Endothelial cell of umbilical vein (primary cell): Measurements from ENCODE around the gene ZNF341. TPM values are rescaled to one million over a fixed set of nuclear protein-coding genes. Genes with fewer than 3 reads are reported as not detected.

Experiments
- BruUV-seq: library from RNA; stranded (reverse); fragments of 400-500 nt; replicated peaks from 2 replicates; lab custom pipeline; 2021; lab: Mats Ljungman, UMichigan
- CTCF ChIA-PET: fragments of 300-600, 350-600 bp; sonication (Branson Sonifier 250); formaldehyde crosslinking; loops from one replicate; lab custom pipeline; 2021; ENCODE audit warnings: antibody characterized with exemption, inconsistent platforms; lab: Charles Lee
- POLR2A ChIA-PET: fragments of 300-600, 350-600 bp; sonication (Branson Sonifier 250); formaldehyde crosslinking; loops from one replicate; lab custom pipeline; 2021; ENCODE audit warnings: antibody characterized with exemption, inconsistent platforms; lab: Charles Lee
- DNase-seq: peaks from one replicate; pipeline ENCODE4 v3.0.0-alpha.2; 2011; ENCODE audit warnings: low read depth, low spot score
- FAIRE-seq: peaks from 2 replicates; lab custom pipeline; 2011; peaks lifted over from hg19 to GRCh38; lab: Jason Lieb, UNC
- H2AFZ ChIP-seq: 2 replicates; pipeline ENCODE4 v1.6.0; 2012; ENCODE audit warnings: low read depth, low read length, control low read depth, inconsistent platforms
- H3K27ac ChIP-seq: 2 replicates; pipeline ENCODE4 v1.5.1; 2011; ENCODE audit warnings: low read depth, mild to moderate bottlenecking, control low read depth, low read length, moderate library complexity; ENCODE audit not compliant: insufficient read depth
- H3K27me3 ChIP-seq, 2 experiments: 2 replicates each; pipeline versions ENCODE4 v1.6.0 to v1.6.1; 2011; ENCODE audit warnings: low read length in 2 of 2, mixed read lengths in 1 of 2; ENCODE audit not compliant: control insufficient read depth in 2 of 2, insufficient read depth in 2 of 2
- H3K36me3 ChIP-seq, 2 experiments: 2 replicates in 1 of 2; 3 replicates in 1 of 2; pipeline ENCODE4 v1.5.1; 2011; ENCODE audit warnings: low read length in 2 of 2, mild to moderate bottlenecking in 1 of 2, moderate library complexity in 1 of 2; ENCODE audit not compliant: control insufficient read depth in 2 of 2, insufficient read depth in 2 of 2; ENCODE audit errors: extremely low read depth in 1 of 2
- H3K4me1 ChIP-seq: 3 replicates; pipeline ENCODE4 v1.5.1; 2011; ENCODE audit warnings: mild to moderate bottlenecking, low read length; ENCODE audit not compliant: control insufficient read depth, insufficient read depth; ENCODE audit errors: extremely low read depth
- H3K4me2 ChIP-seq: 2 replicates; pipeline ENCODE4 v1.6.1; 2011; ENCODE audit warnings: low read length, control low read depth, mixed read lengths; ENCODE audit not compliant: insufficient read depth
- H3K4me3 ChIP-seq, 3 experiments: fragments of 200-600 bp in 1 of 3; sonication (generic), shearing (Covaris generic) in 1 of 3; replicated peaks in 1 of 3; 2 replicates each; pipeline ENCODE4 v1.5.1; 2011 to 2016; ENCODE audit warnings: control low read depth in 3 of 3, low read length in 3 of 3, mild to moderate bottlenecking in 2 of 3, inconsistent platforms in 1 of 3, low read depth in 1 of 3, moderate library complexity in 1 of 3; ENCODE audit not compliant: insufficient read depth in 1 of 3
- H3K79me2 ChIP-seq: 2 replicates; pipeline ENCODE4 v1.6.0; 2012; ENCODE audit warnings: low read length, inconsistent platforms; ENCODE audit not compliant: control insufficient read depth, insufficient read depth
- H3K9ac ChIP-seq: replicated peaks from 2 replicates; pipeline ENCODE3; 2011; ENCODE audit warnings: low read length, control low read depth; ENCODE audit not compliant: insufficient read depth; ENCODE audit errors: extremely low read depth
- H3K9me1 ChIP-seq: replicated peaks from 3 replicates; pipeline ENCODE4 v1.6.0; 2011; ENCODE audit warnings: mild to moderate bottlenecking, low read length; ENCODE audit not compliant: control insufficient read depth, insufficient read depth; ENCODE audit errors: extremely low read depth
- H3K9me3 ChIP-seq: replicated peaks from 2 replicates; pipeline ENCODE4 v1.5.1; 2012; ENCODE audit warnings: low read length, inconsistent platforms; ENCODE audit not compliant: control insufficient read depth, insufficient read depth
- H4K20me1 ChIP-seq: replicated peaks from 2 replicates; pipeline ENCODE3; 2011; ENCODE audit warnings: mild to moderate bottlenecking, low read length; ENCODE audit not compliant: control insufficient read depth, insufficient read depth; ENCODE audit errors: extremely low read depth
- CTCF ChIP-seq, 2 donors: IDR thresholded peaks; 1 replicate in 1 of 2; 2 replicates in 1 of 2; pipeline ENCODE4 v1.5.1; 2011; ENCODE audit warnings: low read length in 2 of 2, mild to moderate bottlenecking in 2 of 2, moderate library complexity in 2 of 2, control low read depth in 1 of 2, inconsistent platforms in 1 of 2, low read depth in 1 of 2; ENCODE audit not compliant: insufficient read depth in 1 of 2; ENCODE audit errors: extremely low read depth in 1 of 2
- EZH2 ChIP-seq: IDR thresholded peaks from 2 replicates; pipeline ENCODE4 v1.6.1; 2012; ENCODE audit warnings: borderline replicate concordance, low read depth, mild to moderate bottlenecking, moderate library complexity, low read length, inconsistent platforms; ENCODE audit not compliant: severe bottlenecking
- FOS ChIP-seq: IDR thresholded peaks from 2 replicates; pipeline ENCODE4 v1.6.1; 2011; ENCODE audit warnings: mild to moderate bottlenecking, low read length, moderate library complexity, borderline replicate concordance; ENCODE audit not compliant: insufficient read depth
- GATA2 ChIP-seq: IDR thresholded peaks from 2 replicates; pipeline ENCODE4 v1.7.0; 2011; ENCODE audit warnings: low read depth, mild to moderate bottlenecking, moderate library complexity, mixed read lengths, low read length; ENCODE audit not compliant: insufficient read length, insufficient read depth
- JUN ChIP-seq: IDR thresholded peaks from 2 replicates; pipeline ENCODE4 v1.6.1; 2011; ENCODE audit warnings: borderline replicate concordance, low read depth; ENCODE audit not compliant: insufficient read length, insufficient read depth
- MAX ChIP-seq: IDR thresholded peaks from 2 replicates; pipeline ENCODE4 v1.6.1; 2011; ENCODE audit not compliant: insufficient read depth, insufficient read length
- POLR2A ChIP-seq: IDR thresholded peaks from 2 replicates; pipeline ENCODE4 v1.6.1; 2012; ENCODE audit warnings: low read depth, mild to moderate bottlenecking, control low read depth, low read length
- POLR2AphosphoS5 ChIP-seq: IDR thresholded peaks from 2 replicates; pipeline ENCODE4 v1.6.1; 2012; ENCODE audit warnings: low read depth, mild to moderate bottlenecking, control low read depth, low read length, moderate library complexity; ENCODE audit not compliant: insufficient read depth
- dilution Hi-C: fragments of 300-500 bp; cut with MboI; formaldehyde crosslinking; loops from one replicate; pipeline ENCODE4 v1.15.0; 2019; ENCODE audit warnings: low sequenced_read_pairs; ENCODE audit not compliant: extremely low pct_ligation_motif_present
- intact Hi-C: fragments of 100-400 bp; cut with micrococcal nuclease; formaldehyde crosslinking; loops from one replicate; pipeline ENCODE4 v1.10.0; 2022
- polyA plus RNA-seq, 4 experiments: library from polyadenylated mRNA; depleted of rRNA in 3 of 4; stranded (reverse) in 3 of 4; unstranded in 1 of 4; fragments of >200 nt; gene quantifications; 2 replicates each; pipeline versions ENCODE4 v1.2.1 to v1.2.3, GENCODE V29; 2011 to 2012; ENCODE audit warnings: missing spikeins in 1 of 4
- total RNA-seq: library from RNA; stranded (reverse); gene quantifications from 2 replicates; pipeline ENCODE4 v1.2.3, GENCODE V29; 2021

Gene ZNF341
- total and polyA plus RNA-seq, 2 donors (not counting 3 experiments of a cell fraction or from before 2014, with no cell fraction given): 4.9 TPM

- Histone ChIP-seq H3K27me3 (no peaks in the 10 kb centered on the region), H3K4me3 (peak overlapping the region; percentile 11 to 56 (median 47)), H3K9me1 (no peaks in the 10 kb centered on the region), H3K27ac (peak overlapping the region; percentile 44), H3K9ac (peak overlapping the region; percentile 66), H4K20me1 (no peaks in the 10 kb centered on the region), H3K4me1 (peaks cover 22% of the 10 kb centered on the region), H2AFZ (peak overlapping the region; percentile 97), H3K79me2 (no peaks in the 10 kb centered on the region), H3K4me2 (peak overlapping the region; percentile 71), H3K9me3 (no peaks in the 10 kb centered on the region), H3K36me3 (no peaks in the 10 kb centered on the region)
- POLR2A ChIA-PET: no interaction called here
- no peak for FAIRE-seq
- TF ChIP-seq FOS (no peak), JUN (no peak), EZH2 (no peak), GATA2 (no peak), MAX (no peak), POLR2A (no peak), CTCF (IDR thresholded peaks at IDR 0.05; ENCODE audit: extremely low read depth in 1 of 2, insufficient read depth in 1 of 2, low read depth in 1 of 2, low read length in 2 of 2) (no peak), POLR2AphosphoS5 (no peak)
- DNase-seq: no peak
- TSS peak; percentile 80 for BruUV-seq
- intact Hi-C loops: loop anchor here (1.0 to 5.0 kb wide), 6 partner anchors 44 to 396 kb away; partner anchors contain the start of genes E2F1 and NECAB3
- CTCF ChIA-PET: interaction anchor here (0.6 to 2.0 kb wide), 5 partner anchors 11 to 337 kb away, joined by 3 to 14 read pairs (median 8); partner anchors contain the start of genes CHMP4B and PXMP4
- dilution Hi-C loops: no loop called here
These were observed 677 bp upstream of the ZNF341 start for GRCh38 chr20:33730946-33731692.
